ENCODE results near the gene NR5A2. TPM values are rescaled to one million over a fixed set of nuclear protein-coding genes. Genes with fewer than 3 reads are reported as not detected.

NR5A2 gene
- total and polyA plus RNA-seq, 3 donors from 2014 or later: 1.3 to 4.4 (median 2.3) TPM

- H3K27me3 ChIP-seq: no peaks in the 10 kb centered on the region
- intact Hi-C loops (cut with DNase I; ENCODE audit: low total_unique reads): no loop called here
- WGBS, 2 donors: 94 to 97% methylated on average over 4 of the region's 4 CpGs
- DNase-seq: no peak
- H3K9me3 ChIP-seq: no peaks in the 10 kb centered on the region
- no peaks in the 10 kb centered on the region for H3K4me1 ChIP-seq
- no peak overlapping the region for H3K27ac ChIP-seq
- H3K4me3 ChIP-seq: no peak overlapping the region
- no peaks in the 10 kb centered on the region for H3K36me3 ChIP-seq (ENCODE audit: low read depth, missing control alignments)
- no peak for TF ChIP-seq CTCF (IDR thresholded peaks at IDR 0.05)
- no peak for TF ChIP-seq POLR2A (IDR thresholded peaks at IDR 0.05)
These were observed 134.3 kb downstream of the NR5A2 start for GRCh38 chr1:200161801-200162200.

- Histone ChIP-seq H3K27ac (no peak overlapping the region), H3K9me3 (no peaks in the 10 kb centered on the region), H3K4me3 (no peak overlapping the region), H3K4me1 (no peaks in the 10 kb centered on the region), H3K27me3 (no peaks in the 10 kb centered on the region), H3K36me3 (ENCODE audit: low read depth, missing control alignments) (no peaks in the 10 kb centered on the region)
- TF ChIP-seq CTCF (IDR thresholded peaks at IDR 0.05) (no peak), POLR2A (IDR thresholded peaks at IDR 0.05) (no peak)
- WGBS, 2 donors: 90 to 96% methylated on average over 6 of the region's 6 CpGs
- no peak for DNase-seq
- intact Hi-C loops (cut with DNase I; ENCODE audit: low total_unique reads): no loop called here
These were observed 134.7 kb downstream of the NR5A2 start for GRCh38 chr1:200162258-200162657.

GRCh38 chr1:200162877-200163276 lies 135.4 kb downstream of the NR5A2 start:
- Histone ChIP-seq H3K36me3 (ENCODE audit: low read depth, missing control alignments) (no peaks in the 10 kb centered on the region), H3K27ac (no peak overlapping the region), H3K27me3 (no peaks in the 10 kb centered on the region), H3K4me1 (no peaks in the 10 kb centered on the region), H3K9me3 (no peaks in the 10 kb centered on the region), H3K4me3 (no peak overlapping the region)
- DNase-seq: no peak
- TF ChIP-seq POLR2A (IDR thresholded peaks at IDR 0.05) (no peak), CTCF (IDR thresholded peaks at IDR 0.05) (no peak)
- intact Hi-C loops (cut with DNase I; ENCODE audit: low total_unique reads): no loop called here

GRCh38 chr1:200163911-200164310 lies 136.4 kb downstream of the NR5A2 start:
- TF ChIP-seq CTCF (IDR thresholded peaks at IDR 0.05): no peak
- no peak for TF ChIP-seq POLR2A (IDR thresholded peaks at IDR 0.05)
- no peak for DNase-seq
- no peak overlapping the region for H3K4me3 ChIP-seq
- no peak overlapping the region for H3K27ac ChIP-seq
- no peaks in the 10 kb centered on the region for H3K27me3 ChIP-seq
- intact Hi-C loops (cut with DNase I; ENCODE audit: low total_unique reads): no loop called here
- 90 to 97% methylated on average over 3 of the region's 3 CpGs for WGBS, 2 donors
- H3K36me3 ChIP-seq (ENCODE audit: low read depth, missing control alignments): no peaks in the 10 kb centered on the region
- no peaks in the 10 kb centered on the region for H3K4me1 ChIP-seq
- no peaks in the 10 kb centered on the region for H3K9me3 ChIP-seq

- Histone ChIP-seq H3K4me3 (no peak overlapping the region), H3K27me3 (no peaks in the 10 kb centered on the region), H3K27ac (no peak overlapping the region), H3K9me3 (no peaks in the 10 kb centered on the region), H3K36me3 (ENCODE audit: low read depth, missing control alignments) (no peaks in the 10 kb centered on the region), H3K4me1 (no peaks in the 10 kb centered on the region)
- no peak for DNase-seq
- intact Hi-C loops (cut with DNase I; ENCODE audit: low total_unique reads): no loop called here
- TF ChIP-seq CTCF (IDR thresholded peaks at IDR 0.05) (no peak), POLR2A (IDR thresholded peaks at IDR 0.05) (no peak)
- 89 to 91% methylated on average over 5 of the region's 5 CpGs for whole genome bisulfite sequencing, 2 donors
These were observed 138.1 kb downstream of the NR5A2 start for GRCh38 chr1:200165493-200166220.
